KOPT-K1 (cell line): Measurements from ENCODE around the gene SNTN.

Experiments
- H3K27ac ChIP-seq: fragments of 200-600 bp; sonication (generic); 2 replicates; pipeline ENCODE4 v1.5.1; 2016; ENCODE audit warnings: antibody characterized with exemption, mild to moderate bottlenecking, low read depth, low read length; ENCODE audit not compliant: poor library complexity, severe bottlenecking
- H3K36me3 ChIP-seq: fragments of 200-600 bp; sonication (generic); 2 replicates; pipeline ENCODE4 v1.5.1; 2017; ENCODE audit warnings: antibody characterized with exemption, mild to moderate bottlenecking, low read length, moderate library complexity; ENCODE audit not compliant: insufficient read depth
- H3K9me3 ChIP-seq: fragments of 200-600 bp; sonication (generic); 2 replicates; pipeline ENCODE4 v1.5.1; 2017; ENCODE audit warnings: antibody characterized with exemption, low read length, mild to moderate bottlenecking; ENCODE audit not compliant: insufficient read depth, poor library complexity, severe bottlenecking

The SNTN gene

GRCh38 chr3:63654931-63655330 is 2.5 kb downstream of the SNTN start:
- H3K9me3 ChIP-seq: no peaks in the 10 kb centered on the region
- H3K27ac ChIP-seq: no peak overlapping the region
- H3K36me3 ChIP-seq: no peaks in the 10 kb centered on the region

GRCh38 chr3:63655519-63655918 is 3.0 kb downstream of the SNTN start:
- no peaks in the 10 kb centered on the region for H3K9me3 ChIP-seq
- H3K36me3 ChIP-seq: no peaks in the 10 kb centered on the region
- H3K27ac ChIP-seq: no peak overlapping the region

- H3K9me3 ChIP-seq: no peaks in the 10 kb centered on the region
- no peaks in the 10 kb centered on the region for H3K36me3 ChIP-seq
- no peak overlapping the region for H3K27ac ChIP-seq
Measured at GRCh38 chr3:63656786-63657185, 4.3 kb downstream of the SNTN start.

- H3K36me3 ChIP-seq: no peaks in the 10 kb centered on the region
- no peak overlapping the region for H3K27ac ChIP-seq
- H3K9me3 ChIP-seq: no peaks in the 10 kb centered on the region
Measured at GRCh38 chr3:63661242-63661641, 8.8 kb downstream of the SNTN start.

- Histone ChIP-seq H3K36me3 (no peaks in the 10 kb centered on the region), H3K9me3 (no peaks in the 10 kb centered on the region), H3K27ac (no peak overlapping the region)
Measured at GRCh38 chr3:63662011-63662410, 9.5 kb downstream of the SNTN start.

- no peaks in the 10 kb centered on the region for H3K36me3 ChIP-seq
- H3K9me3 ChIP-seq: no peaks in the 10 kb centered on the region
- H3K27ac ChIP-seq: no peak overlapping the region
Measured at GRCh38 chr3:63662500-63662899, 10.0 kb downstream of the SNTN start.

- no peaks in the 10 kb centered on the region for H3K36me3 ChIP-seq
- H3K27ac ChIP-seq: no peak overlapping the region
- H3K9me3 ChIP-seq: no peaks in the 10 kb centered on the region
Measured at GRCh38 chr3:63670544-63670943, 18.1 kb downstream of the SNTN start.

DNA sequence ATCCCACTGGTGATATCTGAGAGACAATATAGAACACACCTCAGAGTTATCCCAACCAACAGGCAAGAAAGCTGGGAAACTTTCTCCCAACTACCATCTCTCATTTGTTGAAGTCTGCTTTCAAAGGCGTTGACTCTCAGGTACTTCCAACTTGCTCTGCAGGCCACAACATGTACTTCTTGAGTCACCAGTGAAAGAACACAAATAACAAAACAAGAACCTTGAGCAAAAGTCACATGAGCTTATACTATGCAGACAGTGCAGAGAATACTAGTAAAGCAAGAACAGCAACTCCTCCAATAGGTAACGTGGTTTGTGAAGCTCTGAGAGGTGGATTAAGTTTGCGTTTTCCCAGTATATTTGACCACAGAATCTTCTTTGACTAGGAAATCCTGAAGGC is 20.6 kb downstream of the SNTN start:
- Histone ChIP-seq H3K9me3 (no peaks in the 10 kb centered on the region), H3K27ac (no peak overlapping the region), H3K36me3 (no peaks in the 10 kb centered on the region)

- Histone ChIP-seq H3K36me3 (no peaks in the 10 kb centered on the region), H3K9me3 (no peaks in the 10 kb centered on the region), H3K27ac (no peak overlapping the region)
Measured at GRCh38 chr3:63674586-63674985, 22.1 kb downstream of the SNTN start.

- H3K27ac ChIP-seq: no peak overlapping the region
- H3K9me3 ChIP-seq: no peaks in the 10 kb centered on the region
Measured at GRCh38 chr3:63679186-63679585, 26.7 kb downstream of the SNTN start.

DNA sequence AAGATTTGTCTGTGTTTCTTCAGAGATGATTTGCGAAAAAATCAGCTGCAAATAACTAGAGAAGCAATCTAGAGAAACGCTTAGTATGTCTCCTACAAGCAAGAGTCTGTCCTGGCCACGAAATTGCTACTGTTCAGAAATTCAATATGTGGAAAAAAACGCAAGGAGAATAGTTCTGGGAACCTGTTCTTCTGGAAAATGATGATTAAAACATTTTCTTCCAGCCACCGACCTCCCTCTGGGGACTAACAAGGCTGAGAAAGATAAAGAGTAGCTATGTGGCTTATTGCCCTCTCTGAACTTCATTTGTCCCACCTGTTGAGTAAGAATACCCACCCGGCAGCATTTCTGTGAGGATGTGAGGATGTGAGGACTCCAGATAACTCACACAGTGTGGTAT is 31.6 kb downstream of the SNTN start:
- no peaks in the 10 kb centered on the region for H3K36me3 ChIP-seq
- no peaks in the 10 kb centered on the region for H3K9me3 ChIP-seq
- no peak overlapping the region for H3K27ac ChIP-seq

More at GRCh38 chr3:63679186-63679585, 26.7 kb downstream of the SNTN start:
- no peaks in the 10 kb centered on the region for H3K36me3 ChIP-seq

DNA sequence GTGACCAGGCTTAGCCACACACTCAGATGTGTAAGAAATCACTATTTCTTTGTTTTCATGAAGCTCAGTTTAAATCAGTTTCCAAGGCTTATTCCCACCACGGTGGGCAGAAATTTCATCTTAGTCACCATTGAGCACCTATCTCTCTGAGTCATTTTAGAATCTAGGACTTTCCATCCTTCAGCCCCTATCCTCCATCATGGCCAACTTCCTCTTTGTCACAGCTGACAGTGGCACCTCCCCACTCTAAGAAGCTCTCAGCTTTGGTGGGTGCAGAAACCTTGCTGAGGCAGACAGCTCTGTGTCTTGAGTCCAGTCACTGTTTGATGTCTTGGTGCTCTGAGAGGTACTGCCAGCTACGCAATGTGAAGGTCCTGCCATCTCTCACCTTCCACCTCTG is 32.9 kb downstream of the SNTN start:
- Histone ChIP-seq H3K36me3 (no peaks in the 10 kb centered on the region), H3K9me3 (no peaks in the 10 kb centered on the region), H3K27ac (no peak overlapping the region)

DNA sequence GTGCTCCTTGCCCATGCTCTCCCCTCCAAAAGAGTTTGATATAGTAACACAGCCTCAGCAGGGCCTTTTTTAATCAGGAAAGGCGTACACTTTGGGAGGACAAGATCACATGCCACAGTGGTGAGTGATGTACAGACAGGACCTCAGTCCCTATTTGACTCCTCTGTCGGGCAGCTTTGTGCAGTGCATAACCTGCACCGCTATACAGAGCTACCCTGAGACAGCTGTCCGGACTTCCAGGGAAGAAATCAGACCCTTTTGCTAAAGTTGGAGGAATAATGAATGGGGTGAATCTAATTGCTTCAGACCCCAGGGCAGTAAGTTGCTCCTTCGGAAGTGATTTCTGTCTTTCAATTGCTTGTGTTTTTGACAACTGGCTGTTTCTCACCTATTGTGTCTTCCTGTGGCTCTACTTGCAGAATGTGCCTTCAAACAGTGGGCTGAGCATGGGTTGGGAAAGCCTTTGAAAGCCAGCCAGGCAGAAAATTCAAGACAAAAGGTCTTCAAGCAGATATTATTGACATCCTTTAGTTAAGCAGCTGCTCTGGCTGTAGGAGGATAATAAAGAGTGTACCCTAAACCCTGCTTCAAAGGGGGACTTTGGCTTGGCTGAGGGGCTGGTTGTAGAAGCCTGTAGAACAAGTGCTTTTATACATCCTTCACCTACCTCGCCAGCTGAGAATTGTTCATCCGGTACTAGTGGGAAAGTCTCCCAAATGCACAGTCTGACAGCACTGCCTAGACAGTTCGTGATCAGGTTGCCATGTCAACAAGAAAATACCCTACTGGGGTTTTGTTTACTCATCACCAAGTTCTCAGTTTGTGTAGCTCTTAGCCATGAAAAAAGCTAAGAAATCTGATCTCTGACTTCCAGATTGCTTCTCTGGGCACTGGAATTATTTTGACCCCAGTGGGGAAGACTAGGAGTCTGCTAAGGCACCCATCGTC is 35.1 kb downstream of the SNTN start:
- Histone ChIP-seq H3K36me3 (no peaks in the 10 kb centered on the region), H3K27ac (no peak overlapping the region), H3K9me3 (no peaks in the 10 kb centered on the region)

- Histone ChIP-seq H3K9me3 (no peaks in the 10 kb centered on the region), H3K27ac (no peak overlapping the region), H3K36me3 (no peaks in the 10 kb centered on the region)
Measured at GRCh38 chr3:63689285-63689684, 36.8 kb downstream of the SNTN start.

DNA sequence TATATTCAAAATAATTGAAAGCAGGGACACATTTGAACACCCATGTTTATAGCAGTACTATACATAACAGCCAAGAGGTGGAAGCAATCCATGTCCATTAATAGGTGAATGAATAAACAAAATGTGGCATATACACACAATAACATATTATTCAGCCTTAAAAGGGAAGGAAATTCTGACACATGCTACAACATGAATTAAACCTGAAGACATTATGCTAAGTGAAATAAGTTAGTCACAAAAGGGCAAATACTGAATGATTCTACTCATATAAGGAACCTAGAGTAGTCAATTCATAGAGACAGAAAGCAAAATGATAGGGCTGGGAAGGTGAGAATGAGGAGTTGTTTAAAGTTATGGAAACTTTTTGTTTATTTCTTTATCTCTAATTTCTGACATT is 40.9 kb downstream of the SNTN start:
- no peak overlapping the region for H3K27ac ChIP-seq
- H3K9me3 ChIP-seq: no peaks in the 10 kb centered on the region
- no peaks in the 10 kb centered on the region for H3K36me3 ChIP-seq

DNA sequence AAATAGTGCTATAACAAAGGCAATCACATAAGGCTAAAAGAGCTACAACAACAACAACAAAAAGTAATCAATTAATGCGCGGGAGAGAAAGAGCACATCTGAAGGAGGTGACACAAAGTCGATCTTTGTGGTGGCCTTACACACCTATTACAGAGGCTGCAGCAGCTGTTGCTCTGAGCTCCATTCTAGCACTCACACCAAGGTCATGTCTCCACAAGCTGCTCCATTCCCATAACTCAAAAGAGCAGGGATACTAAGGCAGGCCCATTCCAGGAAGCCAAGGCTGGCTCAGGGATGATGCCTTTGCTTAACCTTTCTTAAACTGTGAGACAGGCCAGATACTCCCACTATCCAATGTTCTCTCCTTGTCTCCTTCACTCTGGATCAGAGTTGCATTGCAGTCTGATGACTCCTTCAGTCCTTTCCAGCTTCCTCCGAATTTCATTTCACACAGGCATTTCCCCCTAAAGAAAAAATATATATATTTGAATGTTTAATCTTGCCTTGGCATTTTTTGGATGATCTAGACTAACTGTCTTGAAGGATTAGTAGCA is 52.7 kb downstream of the SNTN start:
- Histone ChIP-seq H3K36me3 (no peaks in the 10 kb centered on the region), H3K9me3 (no peaks in the 10 kb centered on the region), H3K27ac (no peak overlapping the region)
